ENCODE data around the gene NFIB. TPM values are rescaled to one million over a fixed set of nuclear protein-coding genes. Genes with fewer than 3 reads are reported as not detected.
A peak's percentile ranks its signal among the peaks of the same experiment; 100 is the strongest.

Gene NFIB
- total and polyA plus RNA-seq, 2 donors (not counting 3 experiments of a cell fraction or from before 2014, with no cell fraction given) = 26.4 to 174 TPM

GRCh38 chr9:14098486-14099180, 215.3 kb downstream of the NFIB start:
- Histone ChIP-seq H2AFZ (ENCODE audit: low read depth, low read length) (no peak overlapping the region), H3K36me3 (ENCODE audit: control insufficient read depth in 2 of 2, extremely low read depth in 1 of 2, insufficient read depth in 2 of 2, low read length in 2 of 2) (peaks cover 6 to 15% of the 10 kb centered on the region in 2 experiments), H3K79me2 (ENCODE audit: control insufficient read depth, insufficient read depth, low read length) (peaks cover 5% of the 10 kb centered on the region), H3K9me1 (replicated peaks; ENCODE audit: control insufficient read depth, extremely low read depth, insufficient read depth, low read length) (no peaks in the 10 kb centered on the region), H3K4me1 (ENCODE audit: control insufficient read depth, extremely low read depth, insufficient read depth, low read length) (peaks cover 46% of the 10 kb centered on the region), H3K27ac (ENCODE audit: insufficient read depth, low read depth, low read length) (peak overlapping the region; percentile 96), H3K9ac (replicated peaks; ENCODE audit: extremely low read depth, insufficient read depth, low read length) (peak overlapping the region; percentile 89), H3K4me2 (ENCODE audit: insufficient read depth, low read length) (peak overlapping the region; percentile 78), H3K4me3 (replicated peaks in 1 of 3; ENCODE audit: insufficient read depth in 1 of 3, low read depth in 1 of 3, low read length in 3 of 3) (peak overlapping the region in 1 of 3 experiments; percentile 7), H3K27me3 (ENCODE audit: control insufficient read depth in 2 of 2, insufficient read depth in 2 of 2, low read length in 2 of 2) (no peaks in the 10 kb centered on the region), H3K9me3 (replicated peaks; ENCODE audit: control insufficient read depth, insufficient read depth, low read length) (no peaks in the 10 kb centered on the region), H4K20me1 (replicated peaks; ENCODE audit: control insufficient read depth, extremely low read depth, insufficient read depth, low read length) (no peaks in the 10 kb centered on the region)
- DNase-seq (ENCODE audit: low read depth, low spot score) (no peak), FAIRE-seq (no peak)
- BruUV-seq (replicated peaks) = no TSS peak
- ChIA-PET POLR2A (no interaction called here), CTCF (interaction anchor here (0.8 to 2.7 kb wide), 6 partner anchors 10 to 671 kb away, joined by 3 to 12 read pairs (median 6); no protein-coding TSS in a partner anchor)
- no peak for TF ChIP-seq JUN (IDR thresholded peaks at IDR 0.05; ENCODE audit: borderline replicate concordance, insufficient read depth, insufficient read length, low read depth)
- no peak for TF ChIP-seq MAX (IDR thresholded peaks at IDR 0.05; ENCODE audit: insufficient read depth, insufficient read length)
- TF ChIP-seq POLR2A (IDR thresholded peaks at IDR 0.05; ENCODE audit: low read depth, low read length) = no peak
- TF ChIP-seq MYC (IDR thresholded peaks at IDR 0.05; ENCODE audit: low read depth, low read length) = no peak
- no peak for TF ChIP-seq CTCF (IDR thresholded peaks at IDR 0.05; ENCODE audit: extremely low read depth in 1 of 2, insufficient read depth in 1 of 2, low read depth in 1 of 2, low read length in 2 of 2)
- TF ChIP-seq GATA2 (IDR thresholded peaks at IDR 0.05; ENCODE audit: insufficient read depth, insufficient read length, low read depth, low read length) = no peak
- TF ChIP-seq EZH2 (IDR thresholded peaks at IDR 0.05; ENCODE audit: borderline replicate concordance, low read depth, low read length, severe bottlenecking) = no peak
- TF ChIP-seq FOS (IDR thresholded peaks at IDR 0.05; ENCODE audit: borderline replicate concordance, insufficient read depth, low read length) = no peak
- no peak for TF ChIP-seq POLR2AphosphoS5 (IDR thresholded peaks at IDR 0.05; ENCODE audit: insufficient read depth, low read depth, low read length)
- dilution Hi-C loops (cut with MboI; ENCODE audit: extremely low pct_ligation_motif_present, low sequenced_read_pairs) = no loop called here
- intact Hi-C loops (cut with micrococcal nuclease) = loop anchor here (1.0 to 5.0 kb wide), 6 partner anchors 151 to 651 kb away; no protein-coding TSS in a partner anchor

All from endothelial cell of umbilical vein (primary cell).